B cell (primary cell): ENCODE results near the gene MAPT. TPM values are rescaled to one million over a fixed set of nuclear protein-coding genes. Genes with fewer than 3 reads are reported as not detected.

ENCODE experiments used
- ATAC-seq: fragments of 200-7000 bp; cut with Tn5 transposase; one replicate; pipeline ENCODE4 v1.10.0; 2021; ENCODE audit warnings: low read depth, mild to moderate bottlenecking, moderate number of reproducible peaks, moderate library complexity
- CTCF ChIA-PET: fragments of 350-600 bp; sonication (Branson Sonifier 250); formaldehyde crosslinking; loops from one replicate; lab custom pipeline; 2021; ENCODE audit warnings: antibody characterized with exemption, inconsistent platforms; lab: Charles Lee
- POLR2A ChIA-PET: fragments of 350-600 bp; sonication (Branson Sonifier 250); formaldehyde crosslinking; loops from one replicate; lab custom pipeline; 2021; ENCODE audit warnings: antibody characterized with exemption; lab: Charles Lee
- DNase-seq: peaks from one replicate; pipeline ENCODE4 v3.0.0; 2013
- H2AFZ ChIP-seq: 2 replicates; pipeline ENCODE4 v1.6.1; 2012; ENCODE audit warnings: mild to moderate bottlenecking, low read depth, low read length; ENCODE audit not compliant: insufficient read depth, poor library complexity, severe bottlenecking
- H3K27ac ChIP-seq, 2 donors: 1 replicate in 1 of 2; 2 replicates in 1 of 2; pipeline ENCODE4 v1.5.1; 2012 to 2013; ENCODE audit warnings: low read length in 2 of 2, mild to moderate bottlenecking in 2 of 2, moderate library complexity in 1 of 2
- H3K27me3 ChIP-seq, 4 experiments: fragments of 200-600 bp in 1 of 4; sonication (generic) in 1 of 4; replicated peaks in 1 of 4; 1 replicate in 2 of 4; 2 replicates in 2 of 4; pipeline versions ENCODE4 v1.6.1 to v1.7.0; 2013 to 2016; ENCODE audit warnings: low read length in 3 of 4, mild to moderate bottlenecking in 2 of 4, mixed read lengths in 1 of 4, moderate library complexity in 1 of 4; ENCODE audit not compliant: insufficient read depth in 4 of 4, control insufficient read depth in 3 of 4; ENCODE audit errors: control extremely low read depth in 1 of 4
- H3K36me3 ChIP-seq, 2 experiments: replicated peaks in 1 of 2; 1 replicate in 1 of 2; 2 replicates in 1 of 2; pipeline versions ENCODE4 v1.6.1 to v1.7.1; 2013; ENCODE audit warnings: low read length in 1 of 2; ENCODE audit not compliant: insufficient read depth in 2 of 2, control insufficient read depth in 1 of 2; ENCODE audit errors: control extremely low read depth in 1 of 2, extremely low read depth in 1 of 2
- H3K4me1 ChIP-seq, 2 donors: fragments of 200-600 bp in 1 of 2; sonication (generic) in 1 of 2; 1 replicate in 1 of 2; 2 replicates in 1 of 2; pipeline versions ENCODE4 v1.5.1 to v1.6.1; 2013 to 2017; ENCODE audit warnings: low read length in 2 of 2; ENCODE audit not compliant: control insufficient read depth in 2 of 2, insufficient read depth in 2 of 2
- H3K4me2 ChIP-seq: replicated peaks from 2 replicates; pipeline ENCODE3; 2012; ENCODE audit warnings: mild to moderate bottlenecking, low read depth, low read length; ENCODE audit not compliant: poor library complexity, severe bottlenecking
- H3K4me3 ChIP-seq, 5 experiments: fragments of 200-600 bp in 1 of 5; sonication (generic) in 1 of 5; 1 replicate in 3 of 5; 2 replicates in 2 of 5; pipeline versions ENCODE4 v1.5.1 to v1.7.0; 2011 to 2016; ENCODE audit warnings: low read length in 4 of 5, mild to moderate bottlenecking in 4 of 5, low read depth in 2 of 5, control low read depth in 1 of 5, moderate library complexity in 1 of 5; ENCODE audit not compliant: insufficient read depth in 1 of 5; ENCODE audit errors: control extremely low read depth in 1 of 5, extremely low read depth in 1 of 5
- H3K79me2 ChIP-seq: fragments of 200-600 bp; sonication (generic); one replicate; pipeline ENCODE4 v1.6.0; 2016; ENCODE audit warnings: low read length; ENCODE audit not compliant: control insufficient read depth, insufficient read depth
- H3K9ac ChIP-seq: fragments of 200-600 bp; sonication (generic); 2 replicates; pipeline ENCODE4 v1.6.1; 2017; ENCODE audit warnings: mild to moderate bottlenecking, low read length, moderate library complexity
- H3K9me3 ChIP-seq, 3 donors: one replicate each; pipeline versions ENCODE4 v1.6.1 to v1.7.1; 2013; ENCODE audit warnings: low read length in 2 of 3; ENCODE audit not compliant: control insufficient read depth in 2 of 3, insufficient read depth in 1 of 3; ENCODE audit errors: control extremely low read depth in 1 of 3
- H4K20me1 ChIP-seq: 2 replicates; pipeline ENCODE4 v1.6.0; 2012; ENCODE audit warnings: mild to moderate bottlenecking, low read length; ENCODE audit not compliant: insufficient read depth, control insufficient read depth, poor library complexity, severe bottlenecking
- H3K27ac Mint-ChIP-seq: one replicate; pipeline ENCODE4 v1.8.0; 2021; ENCODE audit warnings: mixed read lengths
- H3K27me3 Mint-ChIP-seq: one replicate; pipeline ENCODE4 v1.8.0; 2021; ENCODE audit warnings: mixed read lengths
- H3K4me1 Mint-ChIP-seq: one replicate; pipeline ENCODE4 v1.8.0; 2021; ENCODE audit warnings: mixed read lengths
- H3K4me3 Mint-ChIP-seq: one replicate; pipeline ENCODE4 v1.8.0; 2021; ENCODE audit warnings: mixed read lengths
- H3K9me3 Mint-ChIP-seq: one replicate; pipeline ENCODE4 v1.8.0; 2022; ENCODE audit warnings: mixed read lengths; ENCODE audit not compliant: insufficient read depth
- CTCF ChIP-seq: fragments of 200-600 bp; IDR thresholded peaks from one replicate; pipeline ENCODE4 v1.8.0; 2022; ENCODE audit warnings: antibody characterized with exemption, mild to moderate bottlenecking
- EZH2 ChIP-seq: IDR thresholded peaks from 2 replicates; pipeline ENCODE4 v1.6.1; 2012; ENCODE audit warnings: borderline replicate concordance, low read depth, mild to moderate bottlenecking, moderate library complexity, low read length; ENCODE audit not compliant: insufficient read depth, poor library complexity, severe bottlenecking
- WGBS: methylation state at CpG from one replicate; pipeline ENCODE4 v1.1.5; 2013; ENCODE audit warnings: missing lambda C conversion rate; ENCODE audit not compliant: insufficient coverage; 5-methylcytosine and 5-hydroxymethylcytosine counted together
- intact Hi-C: fragments of 100-400 bp; cut with micrococcal nuclease; formaldehyde crosslinking; loops from one replicate; pipeline ENCODE4 v1.10.0; 2022
- polyA plus RNA-seq: library from polyadenylated mRNA; depleted of rRNA; stranded (reverse); fragments of >200 nt; gene quantifications from 2 replicates; pipeline ENCODE4 v1.2.3, GENCODE V29; 2012
- total RNA-seq, 2 donors: library from RNA; stranded (reverse); fragments of 120-200 nt in 1 of 2; gene quantifications; 1 replicate in 1 of 2; 2 replicates in 1 of 2; pipeline versions ENCODE4 v1.2.3 to v1.2.4, GENCODE V29; 2013 to 2022

MAPT gene
- total and polyA plus RNA-seq, 2 donors (not counting 1 experiment from before 2014, with no cell fraction given), result 0.13 to 0.20 TPM

GRCh38 chr17:45847747-45848146, 46.6 kb upstream of the MAPT start:
- H3K27me3 Mint-ChIP-seq, result peaks cover 17% of the 10 kb centered on the region
- ChIA-PET POLR2A (no interaction called here), CTCF (no interaction called here)
- Histone ChIP-seq H4K20me1 (no peaks in the 10 kb centered on the region), H3K4me2 (no peak overlapping the region), H3K79me2 (no peaks in the 10 kb centered on the region), H3K27me3 (peaks cover 0 to 15% (median 2%) of the 10 kb centered on the region in 4 experiments), H3K9ac (no peak overlapping the region), H3K4me3 (no peak overlapping the region), H3K27ac (no peak overlapping the region), H3K36me3 (no peaks in the 10 kb centered on the region), H3K9me3 (no peaks in the 10 kb centered on the region), H2AFZ (no peak overlapping the region), H3K4me1 (peaks cover 0 to 2% of the 10 kb centered on the region in 2 donors)
- H3K27ac Mint-ChIP-seq, result no peak overlapping the region
- no peaks in the 10 kb centered on the region for H3K9me3 Mint-ChIP-seq
- TF ChIP-seq CTCF, result no peak
- TF ChIP-seq EZH2, result no peak
- H3K4me3 Mint-ChIP-seq, result no peak overlapping the region
- no peak for ATAC-seq
- WGBS, result 100% methylated on average over 1 of the region's 5 CpGs
- H3K4me1 Mint-ChIP-seq, result no peaks in the 10 kb centered on the region
- DNase-seq, result no peak
- intact Hi-C loops, result no loop called here

GRCh38 chr17:45848405-45848804, 45.9 kb upstream of the MAPT start:
- Histone ChIP-seq H4K20me1 (no peaks in the 10 kb centered on the region), H3K9me3 (no peaks in the 10 kb centered on the region), H2AFZ (no peak overlapping the region), H3K4me3 (no peak overlapping the region), H3K27me3 (peaks cover 0 to 21% (median 2%) of the 10 kb centered on the region in 4 experiments), H3K4me2 (no peak overlapping the region), H3K9ac (no peak overlapping the region), H3K79me2 (no peaks in the 10 kb centered on the region), H3K4me1 (peaks cover 0 to 2% of the 10 kb centered on the region in 2 donors), H3K27ac (no peak overlapping the region), H3K36me3 (no peaks in the 10 kb centered on the region)
- Mint-ChIP-seq H3K4me3 (no peak overlapping the region), H3K27me3 (peaks cover 22% of the 10 kb centered on the region), H3K27ac (no peak overlapping the region), H3K9me3 (no peaks in the 10 kb centered on the region), H3K4me1 (no peaks in the 10 kb centered on the region)
- TF ChIP-seq CTCF (no peak), EZH2 (no peak)
- 94% methylated on average over 9 of the region's 9 CpGs for WGBS
- POLR2A ChIA-PET, result no interaction called here
- CTCF ChIA-PET, result interaction anchor here (0.9 to 2.3 kb wide), 2 partner anchors 17 to 29 kb away, joined by 3 to 6 read pairs; no protein-coding TSS in a partner anchor
- DNase-seq (no peak), ATAC-seq (no peak)
- intact Hi-C loops, result no loop called here
